Measurements from ENCODE around the gene MAP1LC3A.

MAP1LC3A gene

GRCh38 chr20:34531608-34532265 is 26.8 kb upstream of the MAP1LC3A start:
- no peak overlapping the region for H2BK15ac ChIP-seq (replicated peaks; ENCODE audit: low read depth)
- no peak overlapping the region for H2AK5ac ChIP-seq (ENCODE audit: low read length)
- H3K79me1 ChIP-seq (ENCODE audit: low read length), result peaks cover 6% of the 10 kb centered on the region
- no peak overlapping the region for H3K4me3 ChIP-seq (ENCODE audit: low read length)
- no peak overlapping the region for H3K4me2 ChIP-seq (ENCODE audit: low read length)
- no peak overlapping the region for H3K9ac ChIP-seq (ENCODE audit: low read length)
- H3K79me2 ChIP-seq (ENCODE audit: control insufficient read depth, insufficient read depth, low read length), result no peaks in the 10 kb centered on the region
- no peaks in the 10 kb centered on the region for H3K4me1 ChIP-seq (ENCODE audit: control insufficient read depth, low read depth, low read length)
- no peak overlapping the region for H4K8ac ChIP-seq (ENCODE audit: low read depth, low read length)
- peaks cover 15% of the 10 kb centered on the region for H3K36me3 ChIP-seq (ENCODE audit: control insufficient read depth, insufficient read depth, low read length)
- H3K56ac ChIP-seq (ENCODE audit: low read length), result no peak overlapping the region
- no peak for DNase-seq
- no peak overlapping the region for H3K27ac ChIP-seq (ENCODE audit: low read depth, low read length)
- H3K18ac ChIP-seq (ENCODE audit: low read length), result no peak overlapping the region
- no peak overlapping the region for H3K4ac ChIP-seq (ENCODE audit: low read depth, low read length)
- no CpG with 5 or more reads among the region's 8 CpGs for WGBS (ENCODE audit: extremely low coverage, insufficient coverage, low lambda C conversion rate)
- no peak overlapping the region for H3K23ac ChIP-seq (ENCODE audit: low read length)
- no peaks in the 10 kb centered on the region for H3K27me3 ChIP-seq (ENCODE audit: insufficient read depth, low read length, poor library complexity)
- no peak overlapping the region for H2BK5ac ChIP-seq (ENCODE audit: low read length)
- H2BK120ac ChIP-seq (ENCODE audit: low read depth, low read length), result no peak overlapping the region
- H4K5ac ChIP-seq (ENCODE audit: low read length), result no peak overlapping the region

GRCh38 chr20:34532320-34532719 is 26.2 kb upstream of the MAP1LC3A start:
- H3K27ac ChIP-seq (ENCODE audit: low read depth, low read length), result no peak overlapping the region
- H3K79me1 ChIP-seq (ENCODE audit: low read length), result peaks cover 6% of the 10 kb centered on the region
- DNase-seq, result no peak
- no peak overlapping the region for H2BK120ac ChIP-seq (ENCODE audit: low read depth, low read length)
- no peak overlapping the region for H3K9ac ChIP-seq (ENCODE audit: low read length)
- H3K36me3 ChIP-seq (ENCODE audit: control insufficient read depth, insufficient read depth, low read length), result peaks cover 14% of the 10 kb centered on the region
- H3K27me3 ChIP-seq (ENCODE audit: insufficient read depth, low read length, poor library complexity), result no peaks in the 10 kb centered on the region
- no peaks in the 10 kb centered on the region for H3K4me1 ChIP-seq (ENCODE audit: control insufficient read depth, low read depth, low read length)
- H3K18ac ChIP-seq (ENCODE audit: low read length), result no peak overlapping the region
- H2BK15ac ChIP-seq (replicated peaks; ENCODE audit: low read depth), result no peak overlapping the region
- no peak overlapping the region for H4K5ac ChIP-seq (ENCODE audit: low read length)
- no peak overlapping the region for H3K56ac ChIP-seq (ENCODE audit: low read length)
- no CpG with 5 or more reads among the region's 8 CpGs for WGBS (ENCODE audit: extremely low coverage, insufficient coverage, low lambda C conversion rate)
- H3K23ac ChIP-seq (ENCODE audit: low read length), result no peak overlapping the region
- H3K4me3 ChIP-seq (ENCODE audit: low read length), result no peak overlapping the region
- no peak overlapping the region for H2BK5ac ChIP-seq (ENCODE audit: low read length)
- H3K4me2 ChIP-seq (ENCODE audit: low read length), result no peak overlapping the region
- no peak overlapping the region for H3K4ac ChIP-seq (ENCODE audit: low read depth, low read length)
- H3K79me2 ChIP-seq (ENCODE audit: control insufficient read depth, insufficient read depth, low read length), result no peaks in the 10 kb centered on the region
- no peak overlapping the region for H2AK5ac ChIP-seq (ENCODE audit: low read length)
- H4K8ac ChIP-seq (ENCODE audit: low read depth, low read length), result no peak overlapping the region

- Histone ChIP-seq H3K27ac (ENCODE audit: low read depth, low read length) (no peak overlapping the region), H3K27me3 (ENCODE audit: insufficient read depth, low read length, poor library complexity) (no peaks in the 10 kb centered on the region), H3K36me3 (ENCODE audit: control insufficient read depth, insufficient read depth, low read length) (peaks cover 14% of the 10 kb centered on the region), H2BK15ac (replicated peaks; ENCODE audit: low read depth) (no peak overlapping the region), H3K4me1 (ENCODE audit: control insufficient read depth, low read depth, low read length) (no peaks in the 10 kb centered on the region), H3K23ac (ENCODE audit: low read length) (no peak overlapping the region), H3K9ac (ENCODE audit: low read length) (no peak overlapping the region), H4K8ac (ENCODE audit: low read depth, low read length) (no peak overlapping the region), H3K56ac (ENCODE audit: low read length) (no peak overlapping the region), H3K4ac (ENCODE audit: low read depth, low read length) (no peak overlapping the region), H3K79me1 (ENCODE audit: low read length) (peaks cover 6% of the 10 kb centered on the region), H3K4me2 (ENCODE audit: low read length) (no peak overlapping the region), H2BK120ac (ENCODE audit: low read depth, low read length) (no peak overlapping the region), H2AK5ac (ENCODE audit: low read length) (no peak overlapping the region), H3K4me3 (ENCODE audit: low read length) (no peak overlapping the region), H2BK5ac (ENCODE audit: low read length) (no peak overlapping the region), H3K18ac (ENCODE audit: low read length) (no peak overlapping the region), H3K79me2 (ENCODE audit: control insufficient read depth, insufficient read depth, low read length) (no peaks in the 10 kb centered on the region), H4K5ac (ENCODE audit: low read length) (no peak overlapping the region)
- no CpG with 5 or more reads among the region's 7 CpGs for WGBS (ENCODE audit: extremely low coverage, insufficient coverage, low lambda C conversion rate)
- DNase-seq, result no peak
These were observed 25.8 kb upstream of the MAP1LC3A start for GRCh38 chr20:34532756-34533155.

DNA sequence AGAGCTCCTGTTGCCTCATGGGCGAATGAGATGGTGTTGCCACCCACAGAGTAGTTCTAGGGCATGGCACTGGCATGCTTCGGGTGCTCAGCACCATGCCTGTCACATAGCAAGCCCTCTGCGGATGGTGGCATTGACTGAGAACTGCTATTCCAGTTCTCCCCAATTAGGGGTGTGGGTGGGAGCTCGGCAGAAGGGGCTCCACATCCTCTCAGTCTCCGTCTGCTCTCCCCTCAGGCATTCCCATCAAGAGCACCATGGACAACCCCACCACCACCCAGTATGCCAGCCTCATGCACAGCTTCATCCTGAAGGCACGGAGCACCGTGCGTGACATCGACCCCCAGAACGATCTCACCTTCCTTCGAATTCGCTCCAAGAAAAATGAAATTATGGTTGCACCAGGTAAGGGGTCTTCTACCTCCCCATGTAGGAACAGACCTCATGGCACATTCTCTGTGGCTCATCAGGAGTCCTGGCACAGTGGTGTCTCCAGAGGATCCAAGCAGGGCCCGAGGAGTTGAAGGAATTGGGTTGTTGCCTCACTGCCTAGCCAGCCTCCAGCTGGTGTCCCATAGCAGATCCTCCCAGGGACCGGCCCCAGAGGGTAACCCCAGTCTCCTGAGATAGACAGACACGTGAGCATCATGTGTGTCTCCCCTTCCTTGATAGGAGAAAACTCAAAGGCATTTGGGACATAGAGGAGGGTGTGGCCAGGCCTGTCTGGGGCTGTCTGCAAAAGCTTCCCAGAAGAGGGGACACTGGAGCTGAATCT is 23.9 kb upstream of the MAP1LC3A start:
- Histone ChIP-seq H3K4ac (ENCODE audit: low read depth, low read length) (no peak overlapping the region), H3K79me1 (ENCODE audit: low read length) (peaks cover 6% of the 10 kb centered on the region), H3K18ac (ENCODE audit: low read length) (no peak overlapping the region), H3K27me3 (ENCODE audit: insufficient read depth, low read length, poor library complexity) (no peaks in the 10 kb centered on the region), H3K27ac (ENCODE audit: low read depth, low read length) (no peak overlapping the region), H3K79me2 (ENCODE audit: control insufficient read depth, insufficient read depth, low read length) (no peaks in the 10 kb centered on the region), H3K4me3 (ENCODE audit: low read length) (no peak overlapping the region), H3K23ac (ENCODE audit: low read length) (no peak overlapping the region), H4K8ac (ENCODE audit: low read depth, low read length) (no peak overlapping the region), H3K56ac (ENCODE audit: low read length) (no peak overlapping the region), H2BK120ac (ENCODE audit: low read depth, low read length) (no peak overlapping the region), H3K36me3 (ENCODE audit: control insufficient read depth, insufficient read depth, low read length) (peaks cover 9% of the 10 kb centered on the region), H2BK15ac (replicated peaks; ENCODE audit: low read depth) (no peak overlapping the region), H3K4me1 (ENCODE audit: control insufficient read depth, low read depth, low read length) (no peaks in the 10 kb centered on the region), H3K4me2 (ENCODE audit: low read length) (no peak overlapping the region), H2BK5ac (ENCODE audit: low read length) (no peak overlapping the region), H2AK5ac (ENCODE audit: low read length) (no peak overlapping the region), H3K9ac (ENCODE audit: low read length) (no peak overlapping the region), H4K5ac (ENCODE audit: low read length) (no peak overlapping the region)
- WGBS (ENCODE audit: extremely low coverage, insufficient coverage, low lambda C conversion rate), result no CpG with 5 or more reads among the region's 15 CpGs
- no peak for DNase-seq

DNA sequence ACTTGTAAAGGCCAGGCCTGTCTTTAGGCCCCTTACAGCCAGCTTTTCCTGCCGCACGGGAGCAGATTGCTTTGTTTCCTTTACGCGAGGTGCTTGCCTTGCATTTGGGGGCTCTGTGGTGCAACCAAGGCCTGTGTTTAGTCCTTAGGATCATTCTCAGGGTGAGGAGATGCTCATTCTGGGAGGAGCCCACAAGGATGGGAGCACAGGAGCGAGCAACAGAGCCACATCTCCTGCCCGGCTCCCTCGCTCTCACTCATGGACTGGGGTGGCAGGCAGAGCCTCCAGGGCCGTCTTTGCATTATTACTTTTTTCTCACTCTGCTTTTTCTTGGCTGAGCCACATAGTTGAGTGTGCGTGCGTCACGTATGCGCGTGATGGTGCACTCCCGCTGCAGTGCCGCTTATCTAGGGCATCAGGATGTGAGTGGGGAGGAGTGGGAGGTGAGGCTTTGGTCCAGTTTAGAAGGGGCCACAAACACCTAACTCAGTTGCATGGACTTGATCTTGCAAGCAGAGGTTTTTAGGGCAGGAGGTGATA is 23.1 kb upstream of the MAP1LC3A start:
- no CpG with 5 or more reads among the region's 15 CpGs for WGBS (ENCODE audit: extremely low coverage, insufficient coverage, low lambda C conversion rate)
- Histone ChIP-seq H2BK5ac (ENCODE audit: low read length) (no peak overlapping the region), H3K18ac (ENCODE audit: low read length) (no peak overlapping the region), H3K4me1 (ENCODE audit: control insufficient read depth, low read depth, low read length) (no peaks in the 10 kb centered on the region), H4K5ac (ENCODE audit: low read length) (no peak overlapping the region), H3K4me2 (ENCODE audit: low read length) (no peak overlapping the region), H3K56ac (ENCODE audit: low read length) (no peak overlapping the region), H3K27ac (ENCODE audit: low read depth, low read length) (no peak overlapping the region), H4K8ac (ENCODE audit: low read depth, low read length) (no peak overlapping the region), H2BK120ac (ENCODE audit: low read depth, low read length) (no peak overlapping the region), H3K27me3 (ENCODE audit: insufficient read depth, low read length, poor library complexity) (no peaks in the 10 kb centered on the region), H3K4me3 (ENCODE audit: low read length) (no peak overlapping the region), H2BK15ac (replicated peaks; ENCODE audit: low read depth) (no peak overlapping the region), H3K79me1 (ENCODE audit: low read length) (peaks cover 6% of the 10 kb centered on the region), H3K4ac (ENCODE audit: low read depth, low read length) (no peak overlapping the region), H3K23ac (ENCODE audit: low read length) (no peak overlapping the region), H3K79me2 (ENCODE audit: control insufficient read depth, insufficient read depth, low read length) (no peaks in the 10 kb centered on the region), H3K36me3 (ENCODE audit: control insufficient read depth, insufficient read depth, low read length) (peaks cover 9% of the 10 kb centered on the region), H2AK5ac (ENCODE audit: low read length) (no peak overlapping the region), H3K9ac (ENCODE audit: low read length) (no peak overlapping the region)
- no peak for DNase-seq

All from mesendoderm (in vitro differentiated cells).